ENCODE measurements around the gene NFATC3. TPM values are rescaled to one million over a fixed set of nuclear protein-coding genes. Genes with fewer than 3 reads are reported as not detected.

The NFATC3 gene
- total and polyA plus RNA-seq, 8 donors = 5.5 to 385 (median 20.6) TPM

DNA sequence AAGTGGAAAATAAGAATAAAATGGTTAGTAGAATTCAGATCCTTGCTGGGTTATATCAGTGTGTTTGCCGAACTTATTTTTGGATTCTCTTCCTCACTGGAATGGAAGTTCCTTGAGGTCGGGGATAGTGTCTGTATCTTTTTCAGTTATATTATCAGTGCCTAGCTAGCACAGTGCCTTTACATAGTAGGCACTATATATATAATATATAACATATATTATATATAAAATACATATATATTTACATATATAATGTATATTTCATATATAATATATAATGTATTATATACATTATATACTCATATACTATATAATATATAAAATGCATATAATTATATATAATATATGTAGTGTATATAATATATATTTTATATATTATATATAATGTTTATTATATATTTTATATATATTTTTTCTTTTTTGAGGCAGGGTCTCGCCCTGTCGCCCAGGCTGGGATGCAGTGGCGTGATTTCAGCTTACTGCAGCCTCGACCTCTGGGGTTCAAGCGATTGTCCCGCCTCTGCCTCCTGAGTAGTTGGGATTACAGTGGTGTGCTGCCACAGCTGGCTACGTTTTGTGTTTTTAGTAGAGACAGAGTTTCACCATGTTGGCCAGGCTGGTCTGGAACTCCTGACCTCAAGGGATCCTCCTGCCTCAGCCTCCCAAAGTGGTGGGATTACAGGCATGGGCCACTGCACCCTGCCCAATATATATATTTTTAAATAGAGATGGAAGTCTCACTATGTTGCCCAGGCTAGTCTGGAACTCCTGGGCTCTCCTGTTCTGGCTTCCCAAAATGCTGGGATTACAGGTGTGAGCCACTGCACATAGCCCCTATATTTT, 3.2 kb downstream of the NFATC3 start:
- H3K36me3 ChIP-seq = no peaks in the 10 kb centered on the region
- H3K27me3 ChIP-seq = no peaks in the 10 kb centered on the region
- no peaks in the 10 kb centered on the region for H3K9me3 ChIP-seq
- no peak for TF ChIP-seq POLR2AphosphoS5 (IDR thresholded peaks at IDR 0.05)
- TF ChIP-seq EP300 (IDR thresholded peaks at IDR 0.05) = no peak
- no peak for TF ChIP-seq POLR2A (IDR thresholded peaks at IDR 0.05)
- TF ChIP-seq, protein P1, sequence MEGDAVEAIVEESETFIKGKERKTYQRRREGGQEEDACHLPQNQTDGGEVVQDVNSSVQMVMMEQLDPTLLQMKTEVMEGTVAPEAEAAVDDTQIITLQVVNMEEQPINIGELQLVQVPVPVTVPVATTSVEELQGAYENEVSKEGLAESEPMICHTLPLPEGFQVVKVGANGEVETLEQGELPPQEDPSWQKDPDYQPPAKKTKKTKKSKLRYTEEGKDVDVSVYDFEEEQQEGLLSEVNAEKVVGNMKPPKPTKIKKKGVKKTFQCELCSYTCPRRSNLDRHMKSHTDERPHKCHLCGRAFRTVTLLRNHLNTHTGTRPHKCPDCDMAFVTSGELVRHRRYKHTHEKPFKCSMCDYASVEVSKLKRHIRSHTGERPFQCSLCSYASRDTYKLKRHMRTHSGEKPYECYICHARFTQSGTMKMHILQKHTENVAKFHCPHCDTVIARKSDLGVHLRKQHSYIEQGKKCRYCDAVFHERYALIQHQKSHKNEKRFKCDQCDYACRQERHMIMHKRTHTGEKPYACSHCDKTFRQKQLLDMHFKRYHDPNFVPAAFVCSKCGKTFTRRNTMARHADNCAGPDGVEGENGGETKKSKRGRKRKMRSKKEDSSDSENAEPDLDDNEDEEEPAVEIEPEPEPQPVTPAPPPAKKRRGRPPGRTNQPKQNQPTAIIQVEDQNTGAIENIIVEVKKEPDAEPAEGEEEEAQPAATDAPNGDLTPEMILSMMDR (IDR thresholded peaks at IDR 0.05) = no peak
- WGBS, 5 donors = 84 to 87% (median 85%) methylated on average over 9 of the region's 9 CpGs
- H3K4me1 ChIP-seq = peaks cover 53 to 81% (median 69%) of the 10 kb centered on the region in 4 donors
- no peak overlapping the region for H3K4me3 ChIP-seq
- DNase-seq = no peak
- intact Hi-C loops (cut with DNase I; ENCODE audit: low total_unique reads) = no loop called here
- H3K27ac ChIP-seq = no peak overlapping the region

DNA sequence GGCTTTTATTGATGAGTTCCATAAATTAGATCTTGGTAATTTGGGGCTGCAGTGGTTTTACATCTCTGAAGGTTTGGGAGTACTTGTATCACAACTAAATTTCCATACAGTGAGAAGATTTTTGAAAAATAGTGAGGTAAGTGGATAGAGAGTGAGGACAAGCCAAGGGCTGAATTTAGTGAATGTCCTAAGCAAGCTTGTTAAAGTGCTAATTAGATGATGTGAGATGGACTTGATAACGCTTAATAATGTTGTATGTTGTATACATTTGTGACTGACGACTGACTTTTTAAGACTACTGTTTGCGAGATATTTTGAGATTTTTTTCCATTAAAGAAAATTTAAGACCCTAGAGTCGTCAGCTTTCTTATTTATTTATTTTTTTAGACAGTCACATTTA, 3.9 kb downstream of the NFATC3 start:
- TF ChIP-seq EP300 (IDR thresholded peaks at IDR 0.05) (no peak), POLR2AphosphoS5 (IDR thresholded peaks at IDR 0.05) (no peak), POLR2A (IDR thresholded peaks at IDR 0.05) (no peak)
- TF ChIP-seq, protein P1 (IDR thresholded peaks at IDR 0.05) = no peak
- Histone ChIP-seq H3K27me3 (no peaks in the 10 kb centered on the region), H3K27ac (no peak overlapping the region), H3K9me3 (no peaks in the 10 kb centered on the region), H3K4me1 (peaks cover 48 to 81% (median 65%) of the 10 kb centered on the region in 4 donors), H3K4me3 (no peak overlapping the region), H3K36me3 (no peaks in the 10 kb centered on the region)
- 47 to 67% (median 49%) methylated on average over 4 of the region's 4 CpGs for WGBS, 5 donors
- no peak for DNase-seq
- intact Hi-C loops (cut with DNase I; ENCODE audit: low total_unique reads) = no loop called here

DNA sequence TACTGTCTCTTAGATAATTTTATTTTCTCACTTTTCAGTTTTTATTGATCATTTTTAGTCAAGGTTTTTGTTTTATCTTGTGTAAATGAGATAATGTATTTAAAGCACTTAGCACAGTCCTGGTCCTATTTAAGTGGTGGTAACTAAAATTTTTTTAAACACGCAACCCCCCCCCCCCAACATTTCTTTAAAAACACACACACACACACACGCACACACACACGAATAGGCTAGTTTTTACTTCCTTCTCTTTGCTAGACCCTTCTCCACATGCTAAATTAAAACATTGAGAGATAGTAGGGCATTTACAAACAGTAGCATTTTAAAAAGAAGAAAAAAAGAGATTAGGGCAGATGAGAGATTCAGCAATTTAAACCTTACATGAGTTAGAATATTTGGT, 5.0 kb downstream of the NFATC3 start:
- peaks cover 42 to 86% (median 65%) of the 10 kb centered on the region in 4 donors for H3K4me1 ChIP-seq
- 8 to 36% (median 23%) methylated on average over 3 of the region's 3 CpGs for WGBS, 5 donors
- intact Hi-C loops (cut with DNase I; ENCODE audit: low total_unique reads) = loop anchor here (10.0 kb wide), 1 partner anchor 135 kb away; no protein-coding TSS in a partner anchor
- H3K9me3 ChIP-seq = no peaks in the 10 kb centered on the region
- H3K36me3 ChIP-seq = no peaks in the 10 kb centered on the region
- H3K27me3 ChIP-seq = no peaks in the 10 kb centered on the region
- DNase-seq = peak in 1 of 2 donors; percentile 40
- TF ChIP-seq POLR2AphosphoS5 (IDR thresholded peaks at IDR 0.05) (no peak), EP300 (IDR thresholded peaks at IDR 0.05) (no peak), POLR2A (IDR thresholded peaks at IDR 0.05) (no peak)
- TF ChIP-seq, protein P1 (IDR thresholded peaks at IDR 0.05) = no peak
- no peak overlapping the region for H3K4me3 ChIP-seq
- H3K27ac ChIP-seq = no peak overlapping the region

DNA sequence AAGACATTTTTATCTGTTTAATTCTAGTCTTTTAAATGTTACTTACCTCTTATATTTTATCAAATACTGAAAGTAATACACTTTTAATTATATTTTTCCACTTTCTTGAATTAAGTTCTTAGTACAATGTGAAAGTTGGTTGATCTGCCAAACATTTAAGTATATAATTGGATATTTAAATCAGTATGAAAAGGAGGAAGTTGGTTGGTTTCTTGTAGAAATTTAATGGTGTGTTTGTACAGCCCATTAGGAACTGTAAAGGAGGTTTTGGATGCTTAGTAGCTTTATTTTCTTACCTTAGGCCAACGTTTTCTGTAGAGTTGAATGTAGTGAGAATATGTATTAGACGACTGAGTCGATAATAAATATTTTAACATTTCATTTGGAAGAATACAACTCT, 5.4 kb downstream of the NFATC3 start:
- no peak for DNase-seq
- no peaks in the 10 kb centered on the region for H3K9me3 ChIP-seq
- no peak overlapping the region for H3K4me3 ChIP-seq
- intact Hi-C loops (cut with DNase I; ENCODE audit: low total_unique reads) = loop anchor here (10.0 kb wide), 1 partner anchor 134 kb away; no protein-coding TSS in a partner anchor
- H3K36me3 ChIP-seq = no peaks in the 10 kb centered on the region
- 47 to 61% (median 53%) methylated on average over 3 of the region's 3 CpGs for WGBS, 5 donors
- no peaks in the 10 kb centered on the region for H3K27me3 ChIP-seq
- TF ChIP-seq, protein P1 (IDR thresholded peaks at IDR 0.05) = no peak
- TF ChIP-seq EP300 (IDR thresholded peaks at IDR 0.05) (no peak), POLR2A (IDR thresholded peaks at IDR 0.05) (no peak), POLR2AphosphoS5 (IDR thresholded peaks at IDR 0.05) (no peak)
- peaks cover 42 to 90% (median 67%) of the 10 kb centered on the region in 4 donors for H3K4me1 ChIP-seq
- H3K27ac ChIP-seq = no peak overlapping the region
